ENCODE data around the gene TYRP1.

The TYRP1 gene

GRCh38 chr9:12689233-12689632 is 4.0 kb upstream of the TYRP1 start:
- ATAC-seq (ENCODE audit: low read depth) (no peak), DNase-seq (ENCODE audit: low spot score) (no peak)
- H3K4me1 ChIP-seq (ENCODE audit: insufficient read depth, poor library complexity, severe bottlenecking): no peaks in the 10 kb centered on the region
- no peaks in the 10 kb centered on the region for H3K9me3 ChIP-seq (ENCODE audit: severe bottlenecking)
- no peak overlapping the region for H3K27ac ChIP-seq (ENCODE audit: poor library complexity, severe bottlenecking)
- H3K36me3 ChIP-seq (ENCODE audit: low read depth): no peaks in the 10 kb centered on the region
- TF ChIP-seq CTCF (IDR thresholded peaks at IDR 0.05; ENCODE audit: poor library complexity, severe bottlenecking): no peak
- H3K4me3 ChIP-seq (ENCODE audit: severe bottlenecking): no peak overlapping the region
- no peaks in the 10 kb centered on the region for H3K27me3 ChIP-seq (ENCODE audit: insufficient read depth, poor library complexity, severe bottlenecking)

- H3K4me1 ChIP-seq (ENCODE audit: insufficient read depth, poor library complexity, severe bottlenecking): no peaks in the 10 kb centered on the region
- ATAC-seq (ENCODE audit: low read depth): no peak
- no peaks in the 10 kb centered on the region for H3K9me3 ChIP-seq (ENCODE audit: severe bottlenecking)
- no peak overlapping the region for H3K27ac ChIP-seq (ENCODE audit: poor library complexity, severe bottlenecking)
- no peaks in the 10 kb centered on the region for H3K36me3 ChIP-seq (ENCODE audit: low read depth)
- no peaks in the 10 kb centered on the region for H3K27me3 ChIP-seq (ENCODE audit: insufficient read depth, poor library complexity, severe bottlenecking)
- TF ChIP-seq CTCF (IDR thresholded peaks at IDR 0.05; ENCODE audit: poor library complexity, severe bottlenecking): no peak
- H3K4me3 ChIP-seq (ENCODE audit: severe bottlenecking): no peak overlapping the region
- DNase-seq (ENCODE audit: low spot score): no peak
Measured at GRCh38 chr9:12694013-12694412, 828 bp downstream of the TYRP1 start.

- H3K4me3 ChIP-seq (ENCODE audit: severe bottlenecking): no peak overlapping the region
- no peak overlapping the region for H3K27ac ChIP-seq (ENCODE audit: poor library complexity, severe bottlenecking)
- no peak for DNase-seq (ENCODE audit: low spot score)
- no peaks in the 10 kb centered on the region for H3K9me3 ChIP-seq (ENCODE audit: severe bottlenecking)
- H3K4me1 ChIP-seq (ENCODE audit: insufficient read depth, poor library complexity, severe bottlenecking): no peaks in the 10 kb centered on the region
- no peaks in the 10 kb centered on the region for H3K36me3 ChIP-seq (ENCODE audit: low read depth)
- H3K27me3 ChIP-seq (ENCODE audit: insufficient read depth, poor library complexity, severe bottlenecking): no peaks in the 10 kb centered on the region
- TF ChIP-seq CTCF (IDR thresholded peaks at IDR 0.05; ENCODE audit: poor library complexity, severe bottlenecking): no peak
- no peak for ATAC-seq (ENCODE audit: low read depth)
Measured at GRCh38 chr9:12695474-12695873, 2.3 kb downstream of the TYRP1 start.

- Histone ChIP-seq H3K27ac (ENCODE audit: poor library complexity, severe bottlenecking) (no peak overlapping the region), H3K36me3 (ENCODE audit: low read depth) (no peaks in the 10 kb centered on the region), H3K27me3 (ENCODE audit: insufficient read depth, poor library complexity, severe bottlenecking) (no peaks in the 10 kb centered on the region), H3K4me1 (ENCODE audit: insufficient read depth, poor library complexity, severe bottlenecking) (no peaks in the 10 kb centered on the region), H3K9me3 (ENCODE audit: severe bottlenecking) (no peaks in the 10 kb centered on the region), H3K4me3 (ENCODE audit: severe bottlenecking) (no peak overlapping the region)
- TF ChIP-seq CTCF (IDR thresholded peaks at IDR 0.05; ENCODE audit: poor library complexity, severe bottlenecking): no peak
- no peak for DNase-seq (ENCODE audit: low spot score)
- ATAC-seq (ENCODE audit: low read depth): no peak
Measured at GRCh38 chr9:12696931-12697622, 3.9 kb downstream of the TYRP1 start.

- Histone ChIP-seq H3K27me3 (ENCODE audit: insufficient read depth, poor library complexity, severe bottlenecking) (no peaks in the 10 kb centered on the region), H3K27ac (ENCODE audit: poor library complexity, severe bottlenecking) (no peak overlapping the region), H3K9me3 (ENCODE audit: severe bottlenecking) (no peaks in the 10 kb centered on the region), H3K4me3 (ENCODE audit: severe bottlenecking) (no peak overlapping the region), H3K4me1 (ENCODE audit: insufficient read depth, poor library complexity, severe bottlenecking) (no peaks in the 10 kb centered on the region), H3K36me3 (ENCODE audit: low read depth) (no peaks in the 10 kb centered on the region)
- no peak for ATAC-seq (ENCODE audit: low read depth)
- DNase-seq (ENCODE audit: low spot score): no peak
- no peak for TF ChIP-seq CTCF (IDR thresholded peaks at IDR 0.05; ENCODE audit: poor library complexity, severe bottlenecking)
Measured at GRCh38 chr9:12697719-12698118, 4.5 kb downstream of the TYRP1 start.

All from RWPE2 (cell line).